ENCODE measurements around the gene ZMAT3.
"Not testable (repeated sequence)": the region's sequence is repeated elsewhere in the genome, so short reads cannot be mapped to it uniquely, and the experiment has no call there.

The ZMAT3 gene

GRCh38 chr3:179036226-179036625 is 35.4 kb downstream of the ZMAT3 start:
- Histone ChIP-seq H3K4me2 (ENCODE audit: low read depth, low read length, poor library complexity, severe bottlenecking) (no peak overlapping the region), H3K9ac (ENCODE audit: low read depth, low read length, poor library complexity, severe bottlenecking) (no peak overlapping the region), H3F3A (ENCODE audit: low read depth) (no peaks in the 10 kb centered on the region), H3K36me3 (ENCODE audit: insufficient read depth, low read length) (no peaks in the 10 kb centered on the region), H3K9me3 (ENCODE audit: insufficient read depth, low read depth, low read length) (no peaks in the 10 kb centered on the region), H3K27me3 (ENCODE audit: insufficient read depth, low read length, poor library complexity, severe bottlenecking) (no peaks in the 10 kb centered on the region), H4K20me1 (ENCODE audit: insufficient read depth, low read length, poor library complexity, severe bottlenecking) (no peaks in the 10 kb centered on the region), H3K4me1 (ENCODE audit: insufficient read depth, low read length, poor library complexity, severe bottlenecking) (no peaks in the 10 kb centered on the region), H2AFZ (ENCODE audit: low read length) (no peak overlapping the region), H3K79me2 (ENCODE audit: insufficient read depth, low read length) (0 out of 2 replicates have a peak, but pooled peaks cover 3% of the 10 kb centered on the region), H3K9me2 (replicated peaks; ENCODE audit: low read depth, low read length) (no peaks in the 10 kb centered on the region), H3K4me3 (ENCODE audit: low read length, poor library complexity, severe bottlenecking) (no peak overlapping the region)
- no peak for TF ChIP-seq EZH2phosphoT487 (IDR thresholded peaks at IDR 0.05; ENCODE audit: borderline replicate concordance)

GRCh38 chr3:179035232-179035631 is 36.4 kb downstream of the ZMAT3 start:
- Histone ChIP-seq H3K9me2 (replicated peaks; ENCODE audit: low read depth, low read length) (no peaks in the 10 kb centered on the region), H3K4me2 (ENCODE audit: low read depth, low read length, poor library complexity, severe bottlenecking) (no peak overlapping the region), H3K4me3 (ENCODE audit: low read length, poor library complexity, severe bottlenecking) (no peak overlapping the region), H3K4me1 (ENCODE audit: insufficient read depth, low read length, poor library complexity, severe bottlenecking) (no peaks in the 10 kb centered on the region), H3F3A (ENCODE audit: low read depth) (no peaks in the 10 kb centered on the region), H3K9ac (ENCODE audit: low read depth, low read length, poor library complexity, severe bottlenecking) (no peak overlapping the region), H3K79me2 (ENCODE audit: insufficient read depth, low read length) (0 out of 2 replicates have a peak, but pooled peaks cover 3% of the 10 kb centered on the region), H3K36me3 (ENCODE audit: insufficient read depth, low read length) (peaks cover 3% of the 10 kb centered on the region; the same call in 1 of the 2 replicates), H4K20me1 (ENCODE audit: insufficient read depth, low read length, poor library complexity, severe bottlenecking) (no peaks in the 10 kb centered on the region), H2AFZ (ENCODE audit: low read length) (no peak overlapping the region), H3K9me3 (ENCODE audit: insufficient read depth, low read depth, low read length) (no peaks in the 10 kb centered on the region), H3K27me3 (ENCODE audit: insufficient read depth, low read length, poor library complexity, severe bottlenecking) (no peaks in the 10 kb centered on the region)
- TF ChIP-seq EZH2phosphoT487 (IDR thresholded peaks at IDR 0.05; ENCODE audit: borderline replicate concordance) (no peak), CTCF (conservative IDR thresholded peaks at IDR 0.05; ENCODE audit: low read length) (no peak)

GRCh38 chr3:179033304-179033657 is 38.3 kb downstream of the ZMAT3 start:
- not testable (repeated sequence) for H3K27me3 ChIP-seq (ENCODE audit: insufficient read depth, low read length, poor library complexity, severe bottlenecking); H3K4me1 ChIP-seq (ENCODE audit: insufficient read depth, low read length, poor library complexity, severe bottlenecking); H4K20me1 ChIP-seq (ENCODE audit: insufficient read depth, low read length, poor library complexity, severe bottlenecking); H3K9me2 ChIP-seq (replicated peaks; ENCODE audit: low read depth, low read length); H3K4me2 ChIP-seq (ENCODE audit: low read depth, low read length, poor library complexity, severe bottlenecking); H3F3A ChIP-seq (ENCODE audit: low read depth); H3K36me3 ChIP-seq (ENCODE audit: insufficient read depth, low read length); H3K9me3 ChIP-seq (ENCODE audit: insufficient read depth, low read depth, low read length); H2AFZ ChIP-seq (ENCODE audit: low read length); H3K4me3 ChIP-seq (ENCODE audit: low read length, poor library complexity, severe bottlenecking); H3K79me2 ChIP-seq (ENCODE audit: insufficient read depth, low read length); H3K9ac ChIP-seq (ENCODE audit: low read depth, low read length, poor library complexity, severe bottlenecking)

- not testable (repeated sequence) for H3K9me3 ChIP-seq (ENCODE audit: insufficient read depth, low read depth, low read length); H3K9ac ChIP-seq (ENCODE audit: low read depth, low read length, poor library complexity, severe bottlenecking); H2AFZ ChIP-seq (ENCODE audit: low read length); H3K4me1 ChIP-seq (ENCODE audit: insufficient read depth, low read length, poor library complexity, severe bottlenecking); H3F3A ChIP-seq (ENCODE audit: low read depth); H4K20me1 ChIP-seq (ENCODE audit: insufficient read depth, low read length, poor library complexity, severe bottlenecking); H3K4me2 ChIP-seq (ENCODE audit: low read depth, low read length, poor library complexity, severe bottlenecking); H3K27me3 ChIP-seq (ENCODE audit: insufficient read depth, low read length, poor library complexity, severe bottlenecking); H3K4me3 ChIP-seq (ENCODE audit: low read length, poor library complexity, severe bottlenecking); H3K79me2 ChIP-seq (ENCODE audit: insufficient read depth, low read length); H3K36me3 ChIP-seq (ENCODE audit: insufficient read depth, low read length); H3K9me2 ChIP-seq (replicated peaks; ENCODE audit: low read depth, low read length)
These were observed 38.9 kb downstream of the ZMAT3 start for GRCh38 chr3:179032454-179033303.

Data from Loucy (cell line).